GM12874 (cell line): ENCODE results near the gene PLRG1.

Experiments used
- TF ChIP-seq, protein P1 (sequence below): IDR thresholded peaks from 2 replicates; pipeline ENCODE4 v1.5.1; 2011; ENCODE audit warnings: low read depth, mild to moderate bottlenecking, control low read depth, low read length, moderate library complexity; ENCODE audit not compliant: insufficient read depth

PLRG1 gene

GRCh38 chr4:154549894-154550790 is at the start of gene PLRG1:
PLRG1 (minus strand) TSS chr4:154550400; CDS start chr4:154550308, 92 bp downstream.
- TF ChIP-seq, protein P1, sequence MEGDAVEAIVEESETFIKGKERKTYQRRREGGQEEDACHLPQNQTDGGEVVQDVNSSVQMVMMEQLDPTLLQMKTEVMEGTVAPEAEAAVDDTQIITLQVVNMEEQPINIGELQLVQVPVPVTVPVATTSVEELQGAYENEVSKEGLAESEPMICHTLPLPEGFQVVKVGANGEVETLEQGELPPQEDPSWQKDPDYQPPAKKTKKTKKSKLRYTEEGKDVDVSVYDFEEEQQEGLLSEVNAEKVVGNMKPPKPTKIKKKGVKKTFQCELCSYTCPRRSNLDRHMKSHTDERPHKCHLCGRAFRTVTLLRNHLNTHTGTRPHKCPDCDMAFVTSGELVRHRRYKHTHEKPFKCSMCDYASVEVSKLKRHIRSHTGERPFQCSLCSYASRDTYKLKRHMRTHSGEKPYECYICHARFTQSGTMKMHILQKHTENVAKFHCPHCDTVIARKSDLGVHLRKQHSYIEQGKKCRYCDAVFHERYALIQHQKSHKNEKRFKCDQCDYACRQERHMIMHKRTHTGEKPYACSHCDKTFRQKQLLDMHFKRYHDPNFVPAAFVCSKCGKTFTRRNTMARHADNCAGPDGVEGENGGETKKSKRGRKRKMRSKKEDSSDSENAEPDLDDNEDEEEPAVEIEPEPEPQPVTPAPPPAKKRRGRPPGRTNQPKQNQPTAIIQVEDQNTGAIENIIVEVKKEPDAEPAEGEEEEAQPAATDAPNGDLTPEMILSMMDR: no peak

- TF ChIP-seq, protein P1: no peak
Observed at GRCh38 chr4:154597798-154598774, 47.9 kb upstream of the PLRG1 start.

- TF ChIP-seq, protein P1: no peak
Observed at GRCh38 chr4:154595807-154596206, 45.6 kb upstream of the PLRG1 start.

- TF ChIP-seq, protein P1: no peak
Observed at GRCh38 chr4:154593868-154594267, 43.7 kb upstream of the PLRG1 start.

GRCh38 chr4:154591890-154592289 is 41.7 kb upstream of the PLRG1 start:
- TF ChIP-seq, protein P1: no peak

DNA sequence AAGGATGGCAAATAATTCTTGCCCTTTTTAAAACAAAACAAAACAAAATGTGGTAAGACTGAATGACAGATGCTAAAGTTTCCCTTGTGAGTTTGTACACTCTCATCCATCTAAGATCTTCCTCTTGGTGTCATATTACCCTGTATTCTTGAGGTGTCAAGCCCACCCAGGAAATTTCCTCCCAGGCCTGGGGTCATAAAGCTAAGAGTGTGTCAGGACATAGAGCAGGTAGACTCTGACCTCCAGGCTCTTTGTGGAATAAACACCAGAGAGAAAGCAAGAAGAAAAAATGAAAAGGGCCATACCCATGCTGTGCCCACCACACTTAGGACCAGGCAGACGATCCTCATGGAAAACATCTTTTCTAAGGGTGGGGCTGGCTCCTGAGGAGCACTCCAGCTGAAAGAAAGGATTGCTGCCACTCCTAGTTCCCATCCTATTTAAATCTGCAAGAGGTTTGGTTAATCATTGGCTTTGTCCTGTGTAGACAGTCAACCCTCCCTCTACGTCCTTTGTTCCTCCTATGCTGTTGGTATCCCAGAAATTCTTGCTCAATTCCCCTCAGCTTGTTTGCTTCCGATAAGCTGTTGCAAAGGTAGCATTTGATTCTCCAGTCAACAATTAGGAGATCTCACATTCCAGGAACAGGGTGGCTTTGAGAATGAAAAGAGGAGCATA is 40.3 kb upstream of the PLRG1 start, which contains the start of gene FGA:
TSS of gene FGA (minus strand) at position 414 of the 678 bp plus-strand sequence. CDS start at position 359, 55 bp downstream.
- TF ChIP-seq, protein P1: no peak
